Body of pancreas (tissue), 4 donors: Measurements from ENCODE around the gene SYNJ2. TPM values are rescaled to one million over a fixed set of nuclear protein-coding genes. Genes with fewer than 3 reads are reported as not detected.

Experiments
- ATAC-seq: fragments of 150-250 bp; one replicate; pipeline ENCODE4 v1.9.1; 2016
- DNase-seq, 4 donors: peaks; one replicate each; pipeline ENCODE4 v3.0.0-alpha.2; 2019
- H3K27ac ChIP-seq, 4 donors: fragments of 200-600 bp; sonication (generic); 1 replicate in 3 of 4; 2 replicates in 1 of 4; pipeline versions ENCODE4 v1.5.1 to v1.6.1; 2016 to 2019; ENCODE audit warnings: mild to moderate bottlenecking in 1 of 4, mixed read lengths in 1 of 4, moderate library complexity in 1 of 4
- H3K27me3 ChIP-seq, 2 donors: fragments of 200-600 bp; sonication (generic); one replicate each; pipeline ENCODE4 v1.6.0; 2016; ENCODE audit warnings: mild to moderate bottlenecking in 1 of 2
- H3K36me3 ChIP-seq, 2 donors: fragments of 200-600 bp; sonication (generic); replicated peaks in 1 of 2; 2 replicates each; pipeline ENCODE4 v1.5.1; 2016; ENCODE audit warnings: low read depth in 2 of 2; ENCODE audit not compliant: insufficient read depth in 1 of 2
- H3K4me1 ChIP-seq: fragments of 200-600 bp; sonication (generic); one replicate; pipeline ENCODE4 v1.6.0; 2016
- H3K4me3 ChIP-seq, 2 donors: fragments of 200-600 bp; sonication (generic); 1 replicate in 1 of 2; 2 replicates in 1 of 2; pipeline ENCODE4 v1.5.1; 2016 to 2019
- H3K9me3 ChIP-seq, 3 donors: fragments of 200-600 bp; sonication (generic); 1 replicate in 2 of 3; 2 replicates in 1 of 3; pipeline ENCODE4 v1.5.1; 2016
- CTCF ChIP-seq, 7 experiments: fragments of 450-650 bp in 4 of 7; fragments of 200-600 bp in 3 of 7; sonication (generic) in 3 of 7; IDR thresholded peaks; one replicate each; pipeline ENCODE4 v1.5.1; 2016 to 2019; ENCODE audit warnings: antibody characterized with exemption in 7 of 7
- POLR2A ChIP-seq, 3 donors: fragments of 450-650 bp; IDR thresholded peaks; one replicate each; pipeline ENCODE4 v1.6.1; 2016; ENCODE audit warnings: antibody characterized with exemption in 3 of 3, mild to moderate bottlenecking in 2 of 3
- WGBS, 2 donors: methylation state at CpG; one replicate each; pipeline ENCODE4 v1.1.5; 2017; 5-methylcytosine and 5-hydroxymethylcytosine counted together
- intact Hi-C: fragments of 100-400 bp; cut with DNase I; formaldehyde crosslinking; loops from one replicate; pipeline ENCODE4 v1.15.1; 2023
- total RNA-seq, 2 donors: library from RNA; depleted of rRNA; stranded (reverse); fragments of >200 nt; gene quantifications; one replicate each; pipeline ENCODE4 v1.1.0, GENCODE V29; 2016

Gene SYNJ2
- total RNA-seq, 2 donors from 2014 or later, result 12.2 to 14.8 TPM

- peaks cover 14% of the 10 kb centered on the region for H3K4me1 ChIP-seq
- TF ChIP-seq POLR2A (IDR thresholded peaks at IDR 0.05) (no peak), CTCF (IDR thresholded peaks at IDR 0.05) (no peak)
- intact Hi-C loops, result no loop called here
- no peaks in the 10 kb centered on the region for H3K9me3 ChIP-seq
- H3K4me3 ChIP-seq, result no peak overlapping the region
- no peak overlapping the region for H3K27ac ChIP-seq
- H3K27me3 ChIP-seq, result no peaks in the 10 kb centered on the region
- peaks cover 0 to 1% of the 10 kb centered on the region in 2 donors for H3K36me3 ChIP-seq
- 95% methylated on average over 12 of the region's 12 CpGs for WGBS, 2 donors
- no peak for ATAC-seq
- no peak for DNase-seq
Observed at GRCh38 chr6:158041788-158042187, 60.1 kb downstream of the SYNJ2 start.

GRCh38 chr6:158042245-158042798 lies 60.7 kb downstream of the SYNJ2 start:
- intact Hi-C loops, result no loop called here
- no peak for TF ChIP-seq POLR2A (IDR thresholded peaks at IDR 0.05)
- TF ChIP-seq CTCF (IDR thresholded peaks at IDR 0.05), result no peak
- H3K9me3 ChIP-seq, result no peaks in the 10 kb centered on the region
- ATAC-seq (peak; percentile 29), DNase-seq (no peak)
- peaks cover 0 to 3% of the 10 kb centered on the region in 2 donors for H3K36me3 ChIP-seq
- WGBS, 2 donors, result 86% methylated on average over 16 of the region's 16 CpGs
- peaks cover 14% of the 10 kb centered on the region for H3K4me1 ChIP-seq
- H3K27ac ChIP-seq, result peak overlapping the region in 1 of 4 donors; percentile 8
- H3K27me3 ChIP-seq, result no peaks in the 10 kb centered on the region
- no peak overlapping the region for H3K4me3 ChIP-seq

- Histone ChIP-seq H3K4me3 (no peak overlapping the region), H3K4me1 (peaks cover 14% of the 10 kb centered on the region), H3K9me3 (no peaks in the 10 kb centered on the region), H3K36me3 (peaks cover 0 to 3% of the 10 kb centered on the region in 2 donors), H3K27me3 (no peaks in the 10 kb centered on the region), H3K27ac (peak overlapping the region in 1 of 4 donors; percentile 8)
- intact Hi-C loops, result no loop called here
- DNase-seq (no peak), ATAC-seq (no peak)
- TF ChIP-seq CTCF (IDR thresholded peaks at IDR 0.05) (no peak), POLR2A (IDR thresholded peaks at IDR 0.05) (no peak)
- whole genome bisulfite sequencing, 2 donors, result 92 to 97% methylated on average over 13 to 20 of the region's 20 CpGs
Observed at GRCh38 chr6:158043008-158043407, 61.3 kb downstream of the SYNJ2 start.

GRCh38 chr6:158043586-158044524 lies 62.2 kb downstream of the SYNJ2 start:
- intact Hi-C loops, result no loop called here
- no peak for TF ChIP-seq POLR2A (IDR thresholded peaks at IDR 0.05)
- no peak for TF ChIP-seq CTCF (IDR thresholded peaks at IDR 0.05)
- H3K4me1 ChIP-seq, result peaks cover 14% of the 10 kb centered on the region
- no peaks in the 10 kb centered on the region for H3K9me3 ChIP-seq
- H3K27ac ChIP-seq, result no peak overlapping the region
- 87 to 88% methylated on average over 22 to 31 of the region's 31 CpGs for WGBS, 2 donors
- ATAC-seq, result no peak
- peak in 2 of 4 donors; percentile 50 to 74 for DNase-seq
- peaks cover 0 to 3% of the 10 kb centered on the region in 2 donors for H3K36me3 ChIP-seq
- no peak overlapping the region for H3K4me3 ChIP-seq
- no peaks in the 10 kb centered on the region for H3K27me3 ChIP-seq
